Epithelial cell of esophagus (primary cell): Measurements from ENCODE around the gene CELSR2.
"Not testable (repeated sequence)": the region's sequence is repeated elsewhere in the genome, so short reads cannot be mapped to it uniquely, and the experiment has no call there.

Source experiments
- DNase-seq: peaks from one replicate; pipeline ENCODE4 v3.0.0; 2010; ENCODE audit warnings: low read depth
- H3K4me3 ChIP-seq: 2 replicates; pipeline ENCODE4 v1.5.1; 2011; ENCODE audit warnings: mild to moderate bottlenecking, low read length, control low read depth
- CTCF ChIP-seq: IDR thresholded peaks from 2 replicates; pipeline ENCODE4 v1.5.1; 2011; ENCODE audit warnings: low read depth, mild to moderate bottlenecking, low read length, control low read depth, inconsistent platforms; ENCODE audit not compliant: insufficient read depth; ENCODE audit errors: missing control alignments

The CELSR2 gene

DNA sequence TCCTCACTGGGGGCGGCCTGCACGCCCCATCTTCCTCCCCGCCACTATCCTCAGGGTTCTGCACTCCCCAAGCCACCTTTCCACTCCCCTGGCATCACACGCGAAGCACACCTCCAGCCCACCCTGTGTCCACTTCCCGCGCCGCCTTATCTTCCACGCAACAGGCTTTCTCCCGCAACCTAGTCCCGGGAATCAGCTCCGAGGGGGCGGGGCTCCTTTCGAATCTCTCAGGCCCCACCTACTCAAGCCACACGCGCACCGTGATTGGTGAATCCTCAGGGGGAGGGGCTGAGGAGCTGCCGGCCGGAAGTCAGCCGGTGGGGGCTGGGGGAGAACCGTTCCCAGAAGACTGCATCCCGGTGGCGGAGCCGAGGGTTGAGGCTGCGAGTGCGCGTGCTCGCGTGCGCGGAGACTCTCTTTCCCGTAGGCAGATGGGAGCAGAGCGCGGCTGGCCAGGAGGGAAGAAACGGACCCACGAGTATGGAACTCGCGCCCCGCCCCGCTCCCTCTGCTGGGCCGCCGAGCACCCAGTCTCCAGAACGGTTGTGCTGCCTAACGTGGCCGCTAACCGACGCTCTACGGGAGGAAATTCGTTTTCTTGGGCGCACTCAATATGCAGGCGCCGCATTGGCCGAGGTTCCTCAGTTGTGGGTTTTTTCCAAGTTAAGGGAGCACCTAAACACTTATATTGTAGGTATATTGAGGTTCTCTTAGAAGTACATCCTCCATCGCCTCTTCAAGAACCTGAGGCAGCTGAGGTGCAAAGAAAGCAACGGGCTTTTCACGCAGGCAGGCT, 33.8 kb downstream of the CELSR2 start, which contains the start of gene PSRC1:
PSRC1 (minus strand) TSS at position 194 of the 796 bp plus-strand sequence.
- peak within 1 kb of the TSS; percentile 73 for H3K4me3 ChIP-seq
- peak; percentile 65 for TF ChIP-seq CTCF
- DNase-seq, result peak; percentile 97

- no peak for DNase-seq
- no peak for TF ChIP-seq CTCF
- H3K4me3 ChIP-seq, result peak overlapping the region; percentile 73
Observed at GRCh38 chr1:109283748-109284600, 34.6 kb downstream of the CELSR2 start.

DNA sequence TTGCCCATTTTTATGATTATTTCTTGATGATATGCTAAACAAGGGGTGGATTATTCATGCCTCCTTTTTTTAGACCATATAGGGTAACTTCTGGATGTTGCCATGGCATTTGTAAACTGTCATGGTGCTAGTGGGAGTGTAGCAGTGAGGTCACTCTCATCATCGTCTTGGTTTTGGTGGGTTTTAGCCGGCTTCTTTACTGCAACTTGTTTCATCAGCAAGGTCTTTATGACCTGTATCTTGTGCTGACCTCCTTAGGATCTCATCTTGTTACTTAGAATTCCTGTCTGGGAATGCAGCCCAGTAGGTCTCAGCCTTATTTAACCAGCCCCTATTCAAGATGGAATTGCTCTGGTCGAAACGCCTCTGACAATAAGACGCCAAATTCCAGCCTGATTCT, 37.4 kb downstream of the CELSR2 start:
- not testable (repeated sequence) for DNase-seq, H3K4me3 ChIP-seq

GRCh38 chr1:109290137-109290536, 40.8 kb downstream of the CELSR2 start:
- DNase-seq, result no peak
- TF ChIP-seq CTCF, result no peak
- no peak overlapping the region for H3K4me3 ChIP-seq

DNA sequence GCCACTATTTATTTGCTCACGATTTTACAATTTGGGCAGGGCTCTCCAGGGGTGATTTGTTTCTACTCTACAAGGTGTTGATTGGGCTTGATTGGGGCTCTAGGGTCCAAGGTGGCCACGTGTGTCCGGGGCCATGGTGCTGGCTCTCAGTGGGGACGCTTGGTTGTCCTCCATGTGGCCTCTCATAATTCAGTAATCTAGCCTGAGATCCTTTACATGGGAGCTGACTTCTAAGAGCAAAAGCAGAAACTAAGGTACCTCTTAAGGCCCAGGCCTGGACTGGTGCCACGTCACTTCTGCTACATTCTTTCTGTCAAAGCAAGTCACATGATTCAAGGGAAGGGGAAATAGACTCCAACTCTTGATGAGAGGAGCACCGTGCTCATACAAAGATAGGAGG, 41.7 kb downstream of the CELSR2 start:
- no peak for TF ChIP-seq CTCF
- no peak for DNase-seq
- no peak overlapping the region for H3K4me3 ChIP-seq

- no peak for TF ChIP-seq CTCF
- DNase-seq, result no peak
- no peak overlapping the region for H3K4me3 ChIP-seq
Observed at GRCh38 chr1:109292364-109292763, 43.0 kb downstream of the CELSR2 start.

DNA sequence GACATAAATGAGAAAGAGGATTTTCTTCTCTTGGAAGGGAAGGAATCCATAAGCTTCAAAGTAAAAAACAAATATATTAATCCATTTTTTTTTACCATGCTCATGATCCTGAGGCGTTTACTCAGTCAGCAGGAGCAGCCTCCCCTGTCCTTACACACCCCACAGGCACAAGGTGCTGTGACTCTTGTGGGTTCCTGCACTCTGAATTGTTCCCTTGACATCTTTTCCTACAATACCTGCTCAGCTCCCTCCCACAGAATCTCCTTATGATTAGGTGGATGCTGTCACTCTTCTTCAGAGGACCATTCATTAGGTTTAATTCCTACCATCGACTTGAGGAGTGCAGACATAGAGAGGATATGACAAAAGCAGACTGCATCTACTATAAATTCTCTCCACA, 43.7 kb downstream of the CELSR2 start:
- no peak for TF ChIP-seq CTCF
- no peak for DNase-seq
- H3K4me3 ChIP-seq, result no peak overlapping the region
